Activated CD4-positive, alpha-beta T cell treated with anti-CD3 and anti-CD28 coated beads for 24 hours (primary cell): ENCODE results near the gene WDSUB1.

Experiments
- DNase-seq, 2 donors: peaks; one replicate each; pipeline ENCODE4 v3.0.0-alpha.2; 2020; ENCODE audit warnings: low read depth in 2 of 2

Gene WDSUB1

GRCh38 chr2:159224061-159224813 lies 62.3 kb downstream of the WDSUB1 start:
- DNase-seq, result no peak

GRCh38 chr2:159219394-159219998 lies 67.0 kb downstream of the WDSUB1 start:
- DNase-seq, result no peak

GRCh38 chr2:159218389-159218788 lies 68.1 kb downstream of the WDSUB1 start:
- DNase-seq, result no peak

GRCh38 chr2:159217676-159218075 lies 68.8 kb downstream of the WDSUB1 start:
- DNase-seq, result no peak

GRCh38 chr2:159215116-159215515 lies 71.4 kb downstream of the WDSUB1 start:
- DNase-seq, result no peak

GRCh38 chr2:159214325-159214865 lies 72.1 kb downstream of the WDSUB1 start:
- DNase-seq, result no peak

- DNase-seq, result no peak
These were observed 73.2 kb downstream of the WDSUB1 start for GRCh38 chr2:159213296-159213695.

DNA sequence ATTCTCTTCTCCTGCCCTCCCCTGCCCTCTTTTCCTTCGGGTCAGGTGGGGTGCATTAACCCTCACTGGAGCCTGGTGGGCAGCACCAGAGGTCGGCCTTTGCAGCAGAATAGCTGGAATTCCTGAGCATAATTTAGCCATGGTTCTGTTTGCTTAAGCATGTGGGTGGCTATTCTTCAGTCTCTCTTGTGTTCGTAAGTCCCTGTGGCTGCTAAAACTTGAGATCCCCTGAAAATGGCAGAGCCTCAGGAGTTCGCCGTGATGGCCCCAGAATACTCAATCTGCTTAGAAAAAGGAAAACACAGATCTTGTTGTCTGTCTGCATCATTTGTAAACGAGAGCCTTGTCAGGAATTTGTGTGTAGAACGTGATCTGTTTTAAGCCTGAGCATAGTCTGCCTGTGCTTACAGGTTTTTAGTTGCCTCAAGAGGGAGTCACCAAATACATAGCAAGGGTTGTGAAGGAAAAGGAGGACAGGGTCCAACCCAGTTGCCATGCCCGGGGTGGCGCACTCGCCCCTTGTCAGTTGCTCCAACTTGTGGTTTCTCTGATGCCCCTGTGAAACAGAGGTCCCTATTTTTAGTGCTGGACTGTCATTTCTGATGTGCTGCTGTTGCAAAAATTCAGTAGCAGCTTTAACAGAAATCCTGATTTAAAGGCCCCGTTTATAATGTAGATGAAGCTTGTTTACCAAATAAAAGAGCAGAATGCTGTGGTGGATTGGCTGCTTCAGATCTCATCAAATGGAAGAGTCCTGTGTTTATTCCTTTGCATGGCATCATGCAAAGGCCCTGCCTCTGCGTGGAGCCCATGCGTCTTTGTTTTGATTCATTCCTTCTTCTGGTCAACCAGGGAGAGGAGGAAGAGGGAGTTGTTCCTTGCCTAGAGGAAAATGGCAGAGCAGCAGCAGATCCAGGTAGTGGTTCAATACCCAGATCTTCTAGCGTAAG lies 74.8 kb downstream of the WDSUB1 start:
- no peak for DNase-seq

- no peak for DNase-seq
These were observed 76.9 kb downstream of the WDSUB1 start for GRCh38 chr2:159209341-159210306.

DNA sequence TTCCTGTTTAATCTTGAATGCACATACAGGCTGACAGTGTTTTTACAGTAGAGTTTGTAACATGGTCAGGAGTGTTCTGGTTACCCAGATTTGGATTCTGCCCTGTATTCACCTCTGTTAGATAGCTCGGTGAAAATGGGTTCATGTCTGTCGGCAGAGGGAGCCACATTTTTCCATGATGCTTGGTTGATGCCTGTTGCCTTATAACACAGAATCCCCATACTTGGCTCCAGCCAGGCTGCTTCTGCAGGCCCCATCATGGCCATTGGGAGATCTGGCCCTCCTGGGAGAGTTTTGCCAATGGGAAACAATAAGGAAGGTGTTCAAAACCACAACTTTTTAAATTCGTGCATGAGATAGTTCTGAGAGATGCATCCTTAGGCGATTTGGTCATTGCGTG lies 78.1 kb downstream of the WDSUB1 start:
- no peak for DNase-seq

DNA sequence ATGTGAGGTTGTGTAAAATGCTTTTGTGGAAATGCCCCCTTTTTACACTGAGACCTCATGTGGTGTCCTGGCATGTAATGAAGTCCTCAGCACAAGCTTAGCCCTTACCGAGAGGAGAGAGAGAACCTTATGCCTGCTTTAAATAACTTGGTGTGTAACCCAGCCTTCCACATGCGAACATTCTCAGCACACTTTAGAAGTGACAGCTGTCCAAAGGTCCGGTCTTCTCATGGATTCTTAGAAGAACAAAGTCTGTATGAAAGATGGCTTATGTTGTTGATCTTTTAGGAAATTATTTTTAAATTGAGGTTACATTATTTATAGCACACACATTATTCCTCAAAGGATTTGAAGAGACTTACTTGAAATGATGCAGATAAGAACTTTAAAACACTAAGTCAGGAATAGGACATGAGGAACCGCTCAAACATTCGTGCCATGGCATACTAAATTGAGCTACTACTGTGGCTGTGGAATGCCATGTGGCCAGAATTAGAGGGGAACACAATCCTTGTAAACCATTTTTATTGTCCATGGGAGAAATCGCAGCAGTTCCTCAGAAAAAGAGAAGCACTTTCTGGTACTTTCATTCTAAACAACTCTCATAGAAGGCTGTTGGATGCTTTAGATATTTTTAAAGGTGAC lies 79.6 kb downstream of the WDSUB1 start:
- DNase-seq, result no peak

GRCh38 chr2:159204381-159205144 lies 81.9 kb downstream of the WDSUB1 start:
- no peak for DNase-seq

DNA sequence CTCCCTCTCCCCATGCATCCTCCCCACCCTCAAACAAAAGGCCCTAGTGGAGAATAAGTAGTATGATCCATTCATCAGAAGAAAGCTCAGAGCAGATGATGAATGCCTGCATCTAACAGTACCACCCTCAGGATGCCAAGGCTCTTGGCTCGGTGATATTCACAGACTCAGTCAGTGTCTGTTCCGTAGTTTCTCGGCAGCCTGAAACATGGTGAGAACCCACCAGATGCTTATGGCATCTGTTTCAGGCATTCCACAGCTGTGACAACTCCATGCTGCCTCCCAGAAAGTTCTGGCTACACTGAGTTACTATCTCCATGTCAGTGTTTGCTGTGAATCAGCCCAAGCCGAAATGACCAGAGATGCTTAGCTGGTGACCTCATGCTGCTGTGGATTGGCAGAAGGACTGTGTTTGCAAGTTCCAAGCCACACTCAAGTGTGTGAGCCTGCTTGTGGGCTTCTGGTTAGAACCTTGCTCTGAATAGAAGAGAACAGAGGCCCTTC lies 83.9 kb downstream of the WDSUB1 start:
- no peak for DNase-seq

DNA sequence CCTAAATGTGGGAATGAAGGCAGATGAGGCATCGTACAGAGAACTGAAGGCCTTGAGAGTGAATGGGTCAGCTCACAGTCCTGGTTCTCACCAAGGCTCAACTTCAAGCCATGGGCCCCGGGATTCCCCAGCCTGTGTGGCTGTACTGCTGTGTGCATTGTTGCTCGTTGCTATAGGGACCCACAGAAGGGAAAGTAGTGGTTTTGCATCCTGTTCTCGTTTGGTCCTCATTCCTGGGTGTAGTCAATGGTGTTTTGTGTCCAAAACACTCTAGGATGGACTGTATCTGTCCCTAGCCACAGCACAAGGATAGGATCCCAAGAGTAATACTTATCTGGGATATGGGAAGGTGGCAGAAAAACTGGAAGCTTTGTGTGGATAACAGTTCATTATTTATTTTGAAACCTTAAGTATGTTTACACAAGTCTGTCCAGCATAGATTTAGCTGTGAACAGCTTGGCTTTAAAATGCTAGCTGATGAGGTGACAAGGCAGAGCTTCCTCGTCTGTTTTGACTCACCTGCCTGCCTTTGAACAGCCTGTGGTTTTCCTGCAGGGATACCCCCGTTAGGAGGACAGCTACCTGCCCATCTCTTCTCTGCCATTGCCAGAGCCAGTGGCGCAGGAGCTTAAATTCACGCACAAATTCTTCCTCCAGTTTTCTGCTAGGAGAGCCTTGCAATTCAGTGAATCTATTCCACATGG lies 85.0 kb downstream of the WDSUB1 start:
- no peak for DNase-seq

DNA sequence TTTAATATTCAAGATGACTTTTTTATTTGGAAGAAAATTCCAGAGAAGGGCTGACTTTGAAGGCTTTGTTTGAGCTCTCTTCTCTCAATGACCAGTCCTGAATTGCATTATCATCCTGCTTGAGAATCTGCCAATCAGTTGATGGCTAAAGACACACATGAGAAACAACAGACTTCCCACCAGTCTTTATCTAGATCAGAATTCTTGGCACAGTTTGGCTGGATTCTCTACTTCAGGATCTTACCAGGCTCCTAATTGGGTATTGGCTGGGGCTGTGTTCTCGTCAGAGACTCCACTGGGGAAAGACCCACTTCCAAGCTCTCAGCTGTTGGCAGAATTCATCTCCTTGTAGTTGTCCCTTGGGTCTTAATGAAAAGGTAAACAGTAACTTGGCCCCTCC lies 86.0 kb downstream of the WDSUB1 start:
- no peak for DNase-seq

DNA sequence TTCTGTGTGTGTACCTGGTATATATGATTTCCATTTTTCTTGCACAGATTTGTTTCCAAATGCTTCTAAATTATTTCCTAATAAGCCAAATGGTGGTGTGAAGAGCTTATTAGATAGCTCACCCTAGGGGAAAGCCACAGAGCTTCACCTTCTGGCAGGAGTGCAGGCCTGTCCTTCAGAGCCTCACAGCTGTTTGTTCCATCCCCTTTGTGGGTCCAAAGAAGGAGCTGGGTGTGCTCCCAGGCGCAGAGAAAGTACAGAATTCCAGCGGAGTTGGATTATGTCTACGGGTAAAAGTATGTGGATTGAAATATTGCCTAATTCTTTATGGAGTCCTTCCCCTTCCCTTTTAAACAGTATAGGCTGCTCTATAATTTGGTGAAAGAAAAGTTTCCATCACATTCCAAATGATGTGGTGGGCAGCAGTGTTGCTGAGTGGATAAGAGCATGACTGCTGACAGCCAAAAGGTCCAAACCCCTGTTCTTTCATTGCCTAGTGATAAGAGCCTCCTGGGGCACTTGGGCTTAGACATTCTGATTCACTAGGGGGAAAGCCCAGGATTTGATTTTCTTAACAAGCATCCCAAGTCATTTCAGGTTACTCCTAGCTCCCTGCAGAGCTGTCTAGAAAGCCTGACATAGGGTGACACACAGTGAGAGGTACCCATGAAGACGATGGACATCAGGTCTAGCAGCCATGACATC lies 86.6 kb downstream of the WDSUB1 start:
- no peak for DNase-seq

DNA sequence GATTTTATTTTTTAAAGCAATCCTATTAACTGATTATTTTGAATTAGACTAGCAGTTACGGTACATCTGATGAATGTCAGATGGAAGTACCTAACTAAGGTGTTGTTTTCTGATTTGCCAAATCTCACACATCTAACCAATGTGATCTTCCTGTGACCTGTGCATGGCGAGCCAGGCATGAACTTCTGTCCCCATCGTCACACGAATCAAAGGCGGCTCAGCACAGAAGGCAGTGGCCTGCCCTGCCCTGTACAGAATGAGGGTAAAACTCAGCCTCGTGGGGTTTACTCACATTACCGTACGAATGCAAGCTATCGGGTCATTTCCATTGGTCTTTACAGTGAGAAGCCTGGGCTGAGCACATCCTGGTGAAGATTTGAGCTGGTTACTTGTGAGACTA lies 87.3 kb downstream of the WDSUB1 start:
- DNase-seq, result no peak

- DNase-seq, result no peak
These were observed 90.0 kb downstream of the WDSUB1 start for GRCh38 chr2:159196393-159196925.
